Panc1 (cell line): ENCODE results near the gene UAP1L1. TPM values are rescaled to one million over a fixed set of nuclear protein-coding genes. Genes with fewer than 3 reads are reported as not detected.

ENCODE experiments used
- ATAC-seq: fragments of 200-7000 bp; cut with Tn5 transposase; 2 replicates; pipeline ENCODE4 v1.9.1; 2020; ENCODE audit warnings: mild to moderate bottlenecking, moderate library complexity
- BruUV-seq: library from RNA; stranded (reverse); fragments of 400-500 nt; replicated peaks from 2 replicates; lab custom pipeline; 2021; lab: Mats Ljungman, UMichigan
- CTCF ChIA-PET: fragments of 300-600 bp; sonication (Branson Sonifier 250); formaldehyde crosslinking; loops from one replicate; lab custom pipeline; 2022; ENCODE audit warnings: antibody characterized with exemption; lab: Charles Lee
- POLR2A ChIA-PET: fragments of 300-600 bp; sonication (Branson Sonifier 250); formaldehyde crosslinking; loops from one replicate; lab custom pipeline; 2022; ENCODE audit warnings: antibody characterized with exemption; lab: Charles Lee
- DNase-seq: peaks from one replicate; pipeline ENCODE4 v3.0.0-alpha.2; 2010; ENCODE audit warnings: low read depth, low spot score
- H3K27ac ChIP-seq: 2 replicates; pipeline ENCODE4 v1.5.1; 2011; ENCODE audit warnings: mild to moderate bottlenecking, low read length, inconsistent platforms
- H3K27me3 ChIP-seq: fragments of 200-500 bp; sonication (Bioruptor generic); 2 replicates; pipeline ENCODE4 v1.6.0; 2014; ENCODE audit warnings: low read length, inconsistent platforms; ENCODE audit not compliant: control insufficient read depth, insufficient read depth
- H3K36me3 ChIP-seq: fragments of 200-500 bp; sonication (Bioruptor generic); 2 replicates; pipeline ENCODE4 v1.5.1; 2014; ENCODE audit warnings: inconsistent platforms, mild to moderate bottlenecking, low read length, moderate library complexity; ENCODE audit not compliant: control insufficient read depth, insufficient read depth
- H3K4me1 ChIP-seq: 2 replicates; pipeline ENCODE4 v1.5.1; 2011; ENCODE audit warnings: inconsistent platforms, mild to moderate bottlenecking, low read length, moderate library complexity; ENCODE audit not compliant: control insufficient read depth, insufficient read depth
- H3K4me3 ChIP-seq, 2 experiments: 2 replicates each; pipeline ENCODE4 v1.5.1; 2011 to 2012; ENCODE audit warnings: low read depth in 2 of 2, low read length in 2 of 2, mild to moderate bottlenecking in 2 of 2, inconsistent platforms in 1 of 2, moderate library complexity in 1 of 2
- H3K9me3 ChIP-seq: fragments of 200-500 bp; sonication (Bioruptor generic); 2 replicates; pipeline ENCODE4 v1.5.1; 2014; ENCODE audit warnings: low read depth, mild to moderate bottlenecking, inconsistent platforms, low read length, moderate library complexity; ENCODE audit not compliant: control insufficient read depth, insufficient read depth
- POLR2AphosphoS5 ChIP-seq: IDR thresholded peaks from 2 replicates; pipeline ENCODE4 v1.6.1; 2012; ENCODE audit warnings: mild to moderate bottlenecking, low read depth, low read length, moderate library complexity
- SIN3A ChIP-seq: IDR thresholded peaks from 2 replicates; pipeline ENCODE4 v1.6.1; 2012; ENCODE audit warnings: low read depth, mild to moderate bottlenecking, low read length, moderate library complexity, borderline replicate concordance; ENCODE audit not compliant: insufficient read depth
- TCF7L2 ChIP-seq: IDR thresholded peaks from 2 replicates; pipeline ENCODE4 v1.6.1; 2011; ENCODE audit warnings: mild to moderate bottlenecking, low read depth, low read length, inconsistent platforms
- in situ Hi-C: cut with HindIII; loops from 2 replicates; pipeline ENCODE4 v1.10.0; 2016; ENCODE audit warnings: low sequenced_read_pairs, low pct_unique_long_range_greater_than_20kb
- intact Hi-C: fragments of 100-400 bp; cut with micrococcal nuclease; formaldehyde crosslinking; loops from one replicate; pipeline ENCODE4 v1.10.0; 2022; ENCODE audit not compliant: unreplicated experiment
- total RNA-seq: library from RNA; stranded (reverse); gene quantifications from one replicate; pipeline ENCODE4 v1.2.1, GENCODE V29; 2021; ENCODE audit not compliant: unreplicated experiment
- TF ChIP-seq, protein P1 (sequence below): fragments of 450-650 bp; IDR thresholded peaks from 2 replicates; pipeline ENCODE4 v1.5.1; 2017; ENCODE audit warnings: mild to moderate bottlenecking
- TF ChIP-seq, protein P2 (sequence below), 2 experiments: IDR thresholded peaks; 2 replicates each; pipeline ENCODE4 v1.6.1; 2011 to 2012; ENCODE audit warnings: low read depth in 2 of 2, control low read depth in 1 of 2, low read length in 1 of 2, mild to moderate bottlenecking in 1 of 2, moderate library complexity in 1 of 2; ENCODE audit not compliant: insufficient read depth in 1 of 2

The UAP1L1 gene
- total RNA-seq, 1 experiment from 2014 or later, result 23.1 TPM

DNA sequence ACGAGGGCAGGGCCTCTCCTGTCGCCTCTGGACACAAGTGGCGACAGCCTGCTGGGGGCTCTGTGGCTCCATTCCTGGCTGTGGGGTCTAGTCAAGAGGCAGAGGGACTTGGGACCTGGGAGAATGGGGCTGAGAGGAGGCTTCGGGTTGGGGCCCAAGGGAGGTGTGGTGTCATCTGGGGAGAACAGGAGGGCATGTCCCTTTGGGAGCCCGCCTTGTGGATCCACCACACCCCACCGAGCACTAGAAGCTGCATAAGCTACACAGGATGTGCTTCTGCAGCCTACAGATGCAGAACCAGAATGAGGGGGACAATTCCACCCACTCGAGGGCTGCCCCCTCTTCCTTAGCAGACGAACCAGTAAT lies 5.6 kb downstream of the UAP1L1 start:
- in situ Hi-C loops, result no loop called here
- peak overlapping the region; percentile 65 for H3K27ac ChIP-seq
- no peaks in the 10 kb centered on the region; the same call in 1 of the 2 replicates for H3K36me3 ChIP-seq

DNA sequence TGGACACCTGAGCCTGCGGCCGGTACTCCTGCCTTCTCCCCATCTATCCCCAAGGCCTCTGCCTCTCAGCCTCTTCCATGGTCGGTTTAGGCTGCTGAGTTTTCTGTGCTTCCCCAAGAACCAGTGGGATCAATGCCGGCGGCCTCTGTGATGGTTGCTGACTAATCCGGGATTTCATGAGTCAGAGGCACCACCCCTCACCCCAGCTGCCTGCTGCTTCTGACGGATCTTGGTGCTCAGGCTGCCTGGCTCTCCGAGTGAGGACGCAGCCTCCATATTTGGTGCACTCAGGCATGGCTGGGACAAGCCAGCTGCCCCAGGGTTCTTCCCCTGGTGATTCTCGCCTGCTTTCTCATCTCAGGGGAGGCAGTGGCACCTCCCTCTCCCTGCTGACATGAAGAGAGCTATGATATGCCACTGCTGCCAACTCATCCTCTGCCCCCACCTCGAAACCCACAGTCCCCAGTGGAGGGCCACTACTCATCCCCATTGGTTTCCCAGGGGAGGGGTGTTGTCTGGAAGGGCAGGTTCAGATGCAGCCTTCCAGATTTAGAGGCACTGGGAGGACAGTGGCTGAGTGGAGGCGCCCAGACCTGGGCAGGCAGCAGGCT lies 6.2 kb downstream of the UAP1L1 start:
- in situ Hi-C loops, result no loop called here
- Histone ChIP-seq H3K27me3 (no peaks in the 10 kb centered on the region), H3K4me3 (no peak overlapping the region), H3K4me1 (peaks cover 40% of the 10 kb centered on the region), H3K9me3 (no peaks in the 10 kb centered on the region), H3K36me3 (no peaks in the 10 kb centered on the region; the same call in 1 of the 2 replicates), H3K27ac (peak overlapping the region; percentile 65)
- intact Hi-C loops, result no loop called here
- DNase-seq, result peak; percentile 73
- TF ChIP-seq, protein P1, sequence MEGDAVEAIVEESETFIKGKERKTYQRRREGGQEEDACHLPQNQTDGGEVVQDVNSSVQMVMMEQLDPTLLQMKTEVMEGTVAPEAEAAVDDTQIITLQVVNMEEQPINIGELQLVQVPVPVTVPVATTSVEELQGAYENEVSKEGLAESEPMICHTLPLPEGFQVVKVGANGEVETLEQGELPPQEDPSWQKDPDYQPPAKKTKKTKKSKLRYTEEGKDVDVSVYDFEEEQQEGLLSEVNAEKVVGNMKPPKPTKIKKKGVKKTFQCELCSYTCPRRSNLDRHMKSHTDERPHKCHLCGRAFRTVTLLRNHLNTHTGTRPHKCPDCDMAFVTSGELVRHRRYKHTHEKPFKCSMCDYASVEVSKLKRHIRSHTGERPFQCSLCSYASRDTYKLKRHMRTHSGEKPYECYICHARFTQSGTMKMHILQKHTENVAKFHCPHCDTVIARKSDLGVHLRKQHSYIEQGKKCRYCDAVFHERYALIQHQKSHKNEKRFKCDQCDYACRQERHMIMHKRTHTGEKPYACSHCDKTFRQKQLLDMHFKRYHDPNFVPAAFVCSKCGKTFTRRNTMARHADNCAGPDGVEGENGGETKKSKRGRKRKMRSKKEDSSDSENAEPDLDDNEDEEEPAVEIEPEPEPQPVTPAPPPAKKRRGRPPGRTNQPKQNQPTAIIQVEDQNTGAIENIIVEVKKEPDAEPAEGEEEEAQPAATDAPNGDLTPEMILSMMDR, result no peak
- peak; percentile 95 for TF ChIP-seq TCF7L2
- BruUV-seq, result no TSS peak
- CTCF ChIA-PET, result interaction anchor here (0.6 kb wide), 1 partner anchor 13 kb away, joined by 3 read pairs; the partner anchor contains the start of gene SAPCD2
- ATAC-seq, result peak; percentile 58
- POLR2A ChIA-PET, result no interaction called here

More for the DNA sequence above, 5.6 kb downstream of the UAP1L1 start:
- intact Hi-C loops, result no loop called here
- TF ChIP-seq, protein P1, result no peak
- no peaks in the 10 kb centered on the region for H3K27me3 ChIP-seq
- BruUV-seq, result no TSS peak
- peaks cover 36% of the 10 kb centered on the region for H3K4me1 ChIP-seq
- no peak overlapping the region for H3K4me3 ChIP-seq
- DNase-seq (no peak), ATAC-seq (no peak)
- H3K9me3 ChIP-seq, result no peaks in the 10 kb centered on the region
- CTCF ChIA-PET, result interaction anchor here (0.6 kb wide), 1 partner anchor 12 kb away, joined by 3 read pairs; the partner anchor contains the start of gene SAPCD2
- POLR2A ChIA-PET, result no interaction called here

DNA sequence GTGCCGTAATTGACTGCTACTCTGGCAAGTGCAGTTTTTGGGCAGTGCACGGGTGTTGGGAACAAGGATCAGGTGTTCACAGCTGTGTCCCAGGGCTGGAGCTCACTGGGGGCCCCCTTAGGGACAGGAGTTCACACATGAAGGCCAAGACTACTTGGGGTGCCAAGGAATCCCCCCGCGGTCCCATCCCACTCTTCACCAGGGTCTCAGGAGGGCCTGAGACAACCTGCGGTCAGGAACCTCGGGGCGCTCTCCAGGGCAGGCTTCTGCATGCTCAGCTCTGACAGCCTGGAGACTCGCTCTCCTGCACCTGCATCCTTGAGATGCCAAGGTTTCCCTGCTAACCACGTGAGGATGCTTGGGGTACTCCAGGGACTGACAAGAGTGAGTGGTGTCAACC lies 7.2 kb downstream of the UAP1L1 start:
- Histone ChIP-seq H3K27ac (peak overlapping the region; percentile 23; the same call in 1 of the 2 replicates), H3K4me3 (no peak overlapping the region), H3K36me3 (no peaks in the 10 kb centered on the region; the same call in 1 of the 2 replicates), H3K9me3 (no peaks in the 10 kb centered on the region), H3K27me3 (no peaks in the 10 kb centered on the region), H3K4me1 (peaks cover 40% of the 10 kb centered on the region)
- TF ChIP-seq, protein P2, sequence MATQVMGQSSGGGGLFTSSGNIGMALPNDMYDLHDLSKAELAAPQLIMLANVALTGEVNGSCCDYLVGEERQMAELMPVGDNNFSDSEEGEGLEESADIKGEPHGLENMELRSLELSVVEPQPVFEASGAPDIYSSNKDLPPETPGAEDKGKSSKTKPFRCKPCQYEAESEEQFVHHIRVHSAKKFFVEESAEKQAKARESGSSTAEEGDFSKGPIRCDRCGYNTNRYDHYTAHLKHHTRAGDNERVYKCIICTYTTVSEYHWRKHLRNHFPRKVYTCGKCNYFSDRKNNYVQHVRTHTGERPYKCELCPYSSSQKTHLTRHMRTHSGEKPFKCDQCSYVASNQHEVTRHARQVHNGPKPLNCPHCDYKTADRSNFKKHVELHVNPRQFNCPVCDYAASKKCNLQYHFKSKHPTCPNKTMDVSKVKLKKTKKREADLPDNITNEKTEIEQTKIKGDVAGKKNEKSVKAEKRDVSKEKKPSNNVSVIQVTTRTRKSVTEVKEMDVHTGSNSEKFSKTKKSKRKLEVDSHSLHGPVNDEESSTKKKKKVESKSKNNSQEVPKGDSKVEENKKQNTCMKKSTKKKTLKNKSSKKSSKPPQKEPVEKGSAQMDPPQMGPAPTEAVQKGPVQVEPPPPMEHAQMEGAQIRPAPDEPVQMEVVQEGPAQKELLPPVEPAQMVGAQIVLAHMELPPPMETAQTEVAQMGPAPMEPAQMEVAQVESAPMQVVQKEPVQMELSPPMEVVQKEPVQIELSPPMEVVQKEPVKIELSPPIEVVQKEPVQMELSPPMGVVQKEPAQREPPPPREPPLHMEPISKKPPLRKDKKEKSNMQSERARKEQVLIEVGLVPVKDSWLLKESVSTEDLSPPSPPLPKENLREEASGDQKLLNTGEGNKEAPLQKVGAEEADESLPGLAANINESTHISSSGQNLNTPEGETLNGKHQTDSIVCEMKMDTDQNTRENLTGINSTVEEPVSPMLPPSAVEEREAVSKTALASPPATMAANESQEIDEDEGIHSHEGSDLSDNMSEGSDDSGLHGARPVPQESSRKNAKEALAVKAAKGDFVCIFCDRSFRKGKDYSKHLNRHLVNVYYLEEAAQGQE (IDR thresholded peaks at IDR 0.05; ENCODE audit: insufficient read depth in 1 of 2, low read depth in 2 of 2, low read length in 1 of 2), result no peak
- 0 out of 2 replicates have a peak, but pooled peaks have one; percentile 29 for TF ChIP-seq POLR2AphosphoS5
- TF ChIP-seq SIN3A, result no peak
- TF ChIP-seq, protein P1, result no peak
- TF ChIP-seq TCF7L2, result no peak
- intact Hi-C loops (no loop called here), in situ Hi-C loops (no loop called here)
- no TSS peak for BruUV-seq
- ChIA-PET POLR2A (interaction anchor here (0.6 kb wide), 2 partner anchors 11 to 34 kb away, joined by 4 to 6 read pairs; no protein-coding TSS in a partner anchor), CTCF (no interaction called here)
- no peak for ATAC-seq
- DNase-seq, result no peak
